Endothelial cell of umbilical vein (primary cell): Measurements from ENCODE around the gene IQGAP2. TPM values are rescaled to one million over a fixed set of nuclear protein-coding genes. Genes with fewer than 3 reads are reported as not detected.

Experiments used
- Bru-seq: library from RNA; stranded (reverse); fragments of 400-500 nt; gene quantifications from one replicate; lab custom pipeline; 2021; lab: Mats Ljungman, UMichigan
- BruChase-seq, 2 experiments: library from RNA; stranded (reverse); fragments of 400-500 nt; gene quantifications; one replicate each; lab custom pipeline; 2021; lab: Mats Ljungman, UMichigan
- BruUV-seq: library from RNA; stranded (reverse); fragments of 400-500 nt; replicated peaks from 2 replicates; lab custom pipeline; 2021; lab: Mats Ljungman, UMichigan
- CTCF ChIA-PET: fragments of 300-600, 350-600 bp; sonication (Branson Sonifier 250); formaldehyde crosslinking; loops from one replicate; lab custom pipeline; 2021; ENCODE audit warnings: antibody characterized with exemption, inconsistent platforms; lab: Charles Lee
- POLR2A ChIA-PET: fragments of 300-600, 350-600 bp; sonication (Branson Sonifier 250); formaldehyde crosslinking; loops from one replicate; lab custom pipeline; 2021; ENCODE audit warnings: antibody characterized with exemption, inconsistent platforms; lab: Charles Lee
- DNase-seq: peaks from one replicate; pipeline ENCODE4 v3.0.0-alpha.2; 2011; ENCODE audit warnings: low read depth, low spot score
- FAIRE-seq: peaks from 2 replicates; lab custom pipeline; 2011; peaks lifted over from hg19 to GRCh38; lab: Jason Lieb, UNC
- H2AFZ ChIP-seq: 2 replicates; pipeline ENCODE4 v1.6.0; 2012; ENCODE audit warnings: low read depth, low read length, control low read depth, inconsistent platforms
- H3K27ac ChIP-seq: 2 replicates; pipeline ENCODE4 v1.5.1; 2011; ENCODE audit warnings: low read depth, mild to moderate bottlenecking, control low read depth, low read length, moderate library complexity; ENCODE audit not compliant: insufficient read depth
- H3K27me3 ChIP-seq, 2 experiments: 2 replicates each; pipeline versions ENCODE4 v1.6.0 to v1.6.1; 2011; ENCODE audit warnings: low read length in 2 of 2, mixed read lengths in 1 of 2; ENCODE audit not compliant: control insufficient read depth in 2 of 2, insufficient read depth in 2 of 2
- H3K36me3 ChIP-seq, 2 experiments: 2 replicates in 1 of 2; 3 replicates in 1 of 2; pipeline ENCODE4 v1.5.1; 2011; ENCODE audit warnings: low read length in 2 of 2, mild to moderate bottlenecking in 1 of 2, moderate library complexity in 1 of 2; ENCODE audit not compliant: control insufficient read depth in 2 of 2, insufficient read depth in 2 of 2; ENCODE audit errors: extremely low read depth in 1 of 2
- H3K4me1 ChIP-seq: 3 replicates; pipeline ENCODE4 v1.5.1; 2011; ENCODE audit warnings: mild to moderate bottlenecking, low read length; ENCODE audit not compliant: control insufficient read depth, insufficient read depth; ENCODE audit errors: extremely low read depth
- H3K4me2 ChIP-seq: 2 replicates; pipeline ENCODE4 v1.6.1; 2011; ENCODE audit warnings: low read length, control low read depth, mixed read lengths; ENCODE audit not compliant: insufficient read depth
- H3K4me3 ChIP-seq, 3 experiments: fragments of 200-600 bp in 1 of 3; sonication (generic), shearing (Covaris generic) in 1 of 3; replicated peaks in 1 of 3; 2 replicates each; pipeline ENCODE4 v1.5.1; 2011 to 2016; ENCODE audit warnings: control low read depth in 3 of 3, low read length in 3 of 3, mild to moderate bottlenecking in 2 of 3, inconsistent platforms in 1 of 3, low read depth in 1 of 3, moderate library complexity in 1 of 3; ENCODE audit not compliant: insufficient read depth in 1 of 3
- H3K79me2 ChIP-seq: 2 replicates; pipeline ENCODE4 v1.6.0; 2012; ENCODE audit warnings: low read length, inconsistent platforms; ENCODE audit not compliant: control insufficient read depth, insufficient read depth
- H3K9ac ChIP-seq: replicated peaks from 2 replicates; pipeline ENCODE3; 2011; ENCODE audit warnings: low read length, control low read depth; ENCODE audit not compliant: insufficient read depth; ENCODE audit errors: extremely low read depth
- H3K9me1 ChIP-seq: replicated peaks from 3 replicates; pipeline ENCODE4 v1.6.0; 2011; ENCODE audit warnings: mild to moderate bottlenecking, low read length; ENCODE audit not compliant: control insufficient read depth, insufficient read depth; ENCODE audit errors: extremely low read depth
- H3K9me3 ChIP-seq: replicated peaks from 2 replicates; pipeline ENCODE4 v1.5.1; 2012; ENCODE audit warnings: low read length, inconsistent platforms; ENCODE audit not compliant: control insufficient read depth, insufficient read depth
- H4K20me1 ChIP-seq: replicated peaks from 2 replicates; pipeline ENCODE3; 2011; ENCODE audit warnings: mild to moderate bottlenecking, low read length; ENCODE audit not compliant: control insufficient read depth, insufficient read depth; ENCODE audit errors: extremely low read depth
- EZH2 ChIP-seq: IDR thresholded peaks from 2 replicates; pipeline ENCODE4 v1.6.1; 2012; ENCODE audit warnings: borderline replicate concordance, low read depth, mild to moderate bottlenecking, moderate library complexity, low read length, inconsistent platforms; ENCODE audit not compliant: severe bottlenecking
- GATA2 ChIP-seq: IDR thresholded peaks from 2 replicates; pipeline ENCODE4 v1.7.0; 2011; ENCODE audit warnings: low read depth, mild to moderate bottlenecking, moderate library complexity, mixed read lengths, low read length; ENCODE audit not compliant: insufficient read length, insufficient read depth
- dilution Hi-C: fragments of 300-500 bp; cut with MboI; formaldehyde crosslinking; loops from one replicate; pipeline ENCODE4 v1.15.0; 2019; ENCODE audit warnings: low sequenced_read_pairs; ENCODE audit not compliant: extremely low pct_ligation_motif_present
- intact Hi-C: fragments of 100-400 bp; cut with micrococcal nuclease; formaldehyde crosslinking; loops from one replicate; pipeline ENCODE4 v1.10.0; 2022
- long read RNA-seq: library from polyadenylated mRNA; stranded (forward); transcript quantifications from one replicate; pipeline ENCODE4 v2.0.0, GENCODE V29; 2021
- polyA minus RNA-seq, 3 experiments: library from RNA; depleted of rRNA, polyadenylated mRNA; stranded (reverse); fragments of >200 nt; gene quantifications; 1 replicate in 1 of 3; 2 replicates in 2 of 3; pipeline ENCODE4 v1.2.3, GENCODE V29; 2011
- polyA plus RNA-seq, 4 experiments: library from polyadenylated mRNA; depleted of rRNA in 3 of 4; stranded (reverse) in 3 of 4; unstranded in 1 of 4; fragments of >200 nt; gene quantifications; 2 replicates each; pipeline versions ENCODE4 v1.2.1 to v1.2.3, GENCODE V29; 2011 to 2012; ENCODE audit warnings: missing spikeins in 1 of 4
- total RNA-seq: library from RNA; stranded (reverse); gene quantifications from 2 replicates; pipeline ENCODE4 v1.2.3, GENCODE V29; 2021
- TF ChIP-seq, protein P1 (sequence below), 2 donors: IDR thresholded peaks; 1 replicate in 1 of 2; 2 replicates in 1 of 2; pipeline ENCODE4 v1.5.1; 2011; ENCODE audit warnings: low read length in 2 of 2, mild to moderate bottlenecking in 2 of 2, moderate library complexity in 2 of 2, control low read depth in 1 of 2, inconsistent platforms in 1 of 2, low read depth in 1 of 2; ENCODE audit not compliant: insufficient read depth in 1 of 2; ENCODE audit errors: extremely low read depth in 1 of 2

Gene IQGAP2
- total RNA-seq: 4.7 and 5.7 TPM in 2 replicates
- polyA plus RNA-seq: 4.5 and 4.8 TPM in 2 replicates
- 5.5 and 6.3 TPM in 2 replicates for polyA plus RNA-seq (2011; cell fraction: cytosol; rRNA removed)
- polyA plus RNA-seq (2011; cell fraction: nucleus; rRNA removed): 6.6 TPM in 2 replicates
- 1.6 and 1.7 TPM in 2 replicates for polyA plus RNA-seq (2012)
- 3.2 and 4.5 TPM in 2 replicates for polyA minus RNA-seq
- not detected for polyA minus RNA-seq (2011; cell fraction: cytosol; rRNA and poly(A)+ RNA removed)
- polyA minus RNA-seq (2011; cell fraction: nucleus; rRNA and poly(A)+ RNA removed): 6.3 and 9.3 TPM in 2 replicates
- Bru-seq, nascent RNA: percentile 27 among the genes with signal in this experiment
- percentile 22 among the genes with signal in this experiment for BruChase-seq, experiment 1, labeled RNA remaining after a 6-hour chase
- percentile 17 among the genes with signal in this experiment for BruChase-seq, experiment 2, labeled RNA remaining after a 2-hour chase
- long read RNA-seq, partial matches to known transcripts: 5 of 18 reads
- long read RNA-seq, other reads (novel, unspliced or antisense): 13 of 18 reads

DNA sequence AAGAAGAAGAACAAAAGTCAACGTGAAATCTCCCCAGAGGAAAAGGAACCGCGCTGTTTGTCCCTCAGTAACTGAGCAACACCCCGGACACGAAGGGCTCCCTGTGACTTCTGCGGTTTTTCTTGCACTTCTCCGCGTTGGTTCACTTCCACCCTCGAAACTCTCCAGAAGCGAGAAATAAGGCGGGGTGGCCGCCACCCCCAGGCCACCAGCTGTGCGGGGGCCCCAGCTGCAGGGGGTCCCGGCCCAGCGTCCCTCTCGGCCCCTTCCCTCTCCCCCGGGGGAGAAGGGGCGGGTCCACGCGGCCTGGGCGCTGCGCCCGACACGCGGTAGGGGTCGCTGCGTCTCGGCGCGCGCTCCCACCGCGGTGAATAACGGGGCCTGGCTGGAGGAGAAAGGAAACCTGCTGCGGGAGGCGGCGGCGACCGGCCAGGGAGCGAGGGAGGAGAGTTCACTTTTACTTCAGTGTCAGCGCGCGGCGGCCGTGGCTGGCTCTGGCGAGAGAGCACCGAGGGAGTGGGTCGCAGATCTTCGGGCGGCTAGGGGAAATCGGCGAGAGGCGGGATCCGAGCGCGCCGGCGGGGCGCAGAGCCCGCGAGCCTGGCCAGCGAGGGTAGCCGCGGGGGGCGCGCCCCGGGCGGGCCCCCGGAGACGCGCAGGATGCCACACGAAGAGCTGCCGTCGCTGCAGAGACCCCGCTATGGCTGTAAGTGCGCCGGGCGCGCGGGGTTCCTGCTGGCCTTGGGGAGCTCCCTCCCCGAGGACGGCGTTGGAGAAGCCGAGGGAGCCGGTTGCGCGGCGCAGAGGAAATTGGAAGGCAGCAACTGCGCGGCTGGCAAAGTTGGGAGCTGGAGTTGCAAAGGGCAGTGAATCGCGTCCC is at the start of gene IQGAP2:
IQGAP2 (plus strand) TSS at position 400 of the 880 bp plus-strand sequence; CDS start at position 661, 261 bp downstream.
- DNase-seq: peak; percentile 51
- POLR2A ChIA-PET: no interaction called here

More for the DNA sequence above, at the start of gene IQGAP2:
- H3K36me3 ChIP-seq: no peaks in the 10 kb centered on the region
- peak; percentile 4 for FAIRE-seq
- H3K79me2 ChIP-seq: no peaks in the 10 kb centered on the region
- no peak within 1 kb of the TSS for H3K9ac ChIP-seq
- dilution Hi-C loops (no loop called here), intact Hi-C loops (loop anchor here (1.0 to 5.0 kb wide), 3 partner anchors 180 to 371 kb away; no protein-coding TSS in a partner anchor)
- peak within 1 kb of the TSS; percentile 42 to 70 (median 50) for H3K4me3 ChIP-seq
- no peaks in the 10 kb centered on the region for H3K9me1 ChIP-seq
- peaks cover 7% of the 10 kb centered on the region for H3K4me1 ChIP-seq
- peak within 1 kb of the TSS; percentile 85 for H2AFZ ChIP-seq
- peak within 1 kb of the TSS; percentile 74 for H3K4me2 ChIP-seq
- no peak within 1 kb of the TSS for H3K27ac ChIP-seq
- H3K9me3 ChIP-seq: no peaks in the 10 kb centered on the region
- TF ChIP-seq GATA2 (no peak), EZH2 (no peak)
- TF ChIP-seq, protein P1, sequence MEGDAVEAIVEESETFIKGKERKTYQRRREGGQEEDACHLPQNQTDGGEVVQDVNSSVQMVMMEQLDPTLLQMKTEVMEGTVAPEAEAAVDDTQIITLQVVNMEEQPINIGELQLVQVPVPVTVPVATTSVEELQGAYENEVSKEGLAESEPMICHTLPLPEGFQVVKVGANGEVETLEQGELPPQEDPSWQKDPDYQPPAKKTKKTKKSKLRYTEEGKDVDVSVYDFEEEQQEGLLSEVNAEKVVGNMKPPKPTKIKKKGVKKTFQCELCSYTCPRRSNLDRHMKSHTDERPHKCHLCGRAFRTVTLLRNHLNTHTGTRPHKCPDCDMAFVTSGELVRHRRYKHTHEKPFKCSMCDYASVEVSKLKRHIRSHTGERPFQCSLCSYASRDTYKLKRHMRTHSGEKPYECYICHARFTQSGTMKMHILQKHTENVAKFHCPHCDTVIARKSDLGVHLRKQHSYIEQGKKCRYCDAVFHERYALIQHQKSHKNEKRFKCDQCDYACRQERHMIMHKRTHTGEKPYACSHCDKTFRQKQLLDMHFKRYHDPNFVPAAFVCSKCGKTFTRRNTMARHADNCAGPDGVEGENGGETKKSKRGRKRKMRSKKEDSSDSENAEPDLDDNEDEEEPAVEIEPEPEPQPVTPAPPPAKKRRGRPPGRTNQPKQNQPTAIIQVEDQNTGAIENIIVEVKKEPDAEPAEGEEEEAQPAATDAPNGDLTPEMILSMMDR (IDR thresholded peaks at IDR 0.05; ENCODE audit: extremely low read depth in 1 of 2, insufficient read depth in 1 of 2, low read depth in 1 of 2, low read length in 2 of 2): peak; percentile 66 to 82
- BruUV-seq: no TSS peak
- CTCF ChIA-PET: interaction anchor here (0.6 to 1.7 kb wide), 9 partner anchors 9 to 371 kb away, joined by 3 to 7 read pairs (median 4); no protein-coding TSS in a partner anchor
- H3K27me3 ChIP-seq: peaks cover 34 to 54% of the 10 kb centered on the region in 2 experiments
- H4K20me1 ChIP-seq: no peaks in the 10 kb centered on the region
